SKM-1 (cell line): Measurements from ENCODE around the gene CNOT6L.
"Not testable (repeated sequence)": the region's sequence is repeated elsewhere in the genome, so short reads cannot be mapped to it uniquely, and the experiment has no call there.

Source experiments
- DNase-seq: peaks from one replicate; lab custom pipeline; 2025; ENCODE audit not compliant: unreplicated experiment; lab: John Stamatoyannopoulos, UW

CNOT6L gene

GRCh38 chr4:77782102-77782835, 36.9 kb downstream of the CNOT6L start:
- DNase-seq = no peak

GRCh38 chr4:77780762-77781161, 38.4 kb downstream of the CNOT6L start:
- not testable (repeated sequence) for DNase-seq

GRCh38 chr4:77777135-77777807, 41.9 kb downstream of the CNOT6L start:
- no peak for DNase-seq

GRCh38 chr4:77776182-77777134, 42.7 kb downstream of the CNOT6L start:
- DNase-seq = no peak

- DNase-seq = no peak
Observed at GRCh38 chr4:77773101-77773500, 46.1 kb downstream of the CNOT6L start.

- no peak for DNase-seq
Observed at GRCh38 chr4:77771566-77771965, 47.6 kb downstream of the CNOT6L start.

GRCh38 chr4:77765720-77766119, 53.4 kb downstream of the CNOT6L start:
- no peak for DNase-seq

- no peak for DNase-seq
Observed at GRCh38 chr4:77762531-77762930, 56.6 kb downstream of the CNOT6L start.

- DNase-seq = no peak
Observed at GRCh38 chr4:77761595-77761994, 57.6 kb downstream of the CNOT6L start.

GRCh38 chr4:77758804-77759203, 60.4 kb downstream of the CNOT6L start:
- DNase-seq = no peak

GRCh38 chr4:77751764-77752163, 67.4 kb downstream of the CNOT6L start:
- DNase-seq = no peak

GRCh38 chr4:77745792-77746191, 73.4 kb downstream of the CNOT6L start:
- no peak for DNase-seq

GRCh38 chr4:77742054-77742453, 77.1 kb downstream of the CNOT6L start:
- DNase-seq = no peak

GRCh38 chr4:77740480-77740879, 78.7 kb downstream of the CNOT6L start:
- DNase-seq = no peak

- DNase-seq = peak; percentile 75
Observed at GRCh38 chr4:77734928-77735327, 84.2 kb downstream of the CNOT6L start.

- no peak for DNase-seq
Observed at GRCh38 chr4:77731656-77732055, 87.5 kb downstream of the CNOT6L start.

- DNase-seq = no peak
Observed at GRCh38 chr4:77728420-77728819, 90.7 kb downstream of the CNOT6L start.

GRCh38 chr4:77721073-77721472, 98.1 kb downstream of the CNOT6L start:
- DNase-seq = no peak

- not testable (repeated sequence) for DNase-seq
Observed at GRCh38 chr4:77718500-77718899, 100.7 kb downstream of the CNOT6L start.

GRCh38 chr4:77715414-77716290, 103.5 kb downstream of the CNOT6L start:
- no peak for DNase-seq

- DNase-seq = no peak
Observed at GRCh38 chr4:77714514-77714913, 104.7 kb downstream of the CNOT6L start.
